ENCODE measurements around the gene HDLBP.
A peak's percentile ranks its signal among the peaks of the same experiment; 100 is the strongest.
"Not testable (repeated sequence)": the region's sequence is repeated elsewhere in the genome, so short reads cannot be mapped to it uniquely, and the experiment has no call there.

The HDLBP gene

DNA sequence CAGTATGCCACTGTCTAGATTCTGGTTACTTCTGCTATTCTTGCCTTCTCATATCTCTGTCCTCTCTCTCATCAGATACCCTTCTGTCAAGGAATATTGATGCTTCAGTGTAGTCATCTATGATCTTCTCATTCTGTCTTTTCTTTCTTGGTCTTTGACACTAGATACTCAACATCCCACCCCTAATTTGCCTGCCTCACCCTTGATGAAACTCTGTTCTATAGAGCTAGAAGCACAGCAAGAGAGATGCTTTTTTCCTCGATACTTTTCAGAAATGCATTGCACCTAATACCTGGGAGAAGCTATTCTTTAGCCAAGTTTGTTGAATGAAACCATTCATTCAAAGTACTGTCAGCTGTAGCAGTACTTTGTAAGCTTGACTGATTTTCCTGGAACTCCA lies 9.8 kb upstream of the HDLBP start:
- H3K27me3 ChIP-seq (ENCODE audit: control insufficient read depth, insufficient read depth, low read length), result no peaks in the 10 kb centered on the region
- H3K4me1 ChIP-seq (ENCODE audit: control insufficient read depth, insufficient read depth, low read length), result peaks cover 13% of the 10 kb centered on the region
- peaks cover 56% of the 10 kb centered on the region for H3K36me3 ChIP-seq (ENCODE audit: control insufficient read depth, insufficient read depth, low read length)

DNA sequence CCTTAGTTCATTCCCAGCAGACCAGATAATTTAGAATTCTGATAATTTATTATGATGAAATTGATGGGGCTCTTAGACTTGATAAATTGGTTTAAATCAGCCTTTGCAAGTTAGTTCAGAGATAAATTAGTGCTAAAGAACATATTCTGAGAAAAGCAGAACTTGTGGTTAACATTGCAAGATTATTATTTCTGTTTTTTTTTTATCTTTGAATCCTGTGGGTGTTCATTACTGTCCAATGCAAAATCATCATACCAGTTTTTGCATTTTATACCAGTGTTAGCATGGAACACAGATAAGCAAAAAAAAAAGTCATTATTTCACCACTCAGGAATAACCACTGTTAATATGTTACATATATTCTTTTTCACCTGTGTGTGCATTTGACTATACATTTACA lies 9.3 kb upstream of the HDLBP start:
- H3K27me3 ChIP-seq (ENCODE audit: control insufficient read depth, insufficient read depth, low read length), result no peaks in the 10 kb centered on the region
- H3K27ac ChIP-seq (ENCODE audit: low read depth, low read length), result no peak overlapping the region
- peaks cover 51% of the 10 kb centered on the region for H3K36me3 ChIP-seq (ENCODE audit: control insufficient read depth, insufficient read depth, low read length)
- peaks cover 17% of the 10 kb centered on the region for H3K4me1 ChIP-seq (ENCODE audit: control insufficient read depth, insufficient read depth, low read length)
- no peak overlapping the region for H3K4me3 ChIP-seq (ENCODE audit: low read depth, low read length)
- no peak overlapping the region for H3K9ac ChIP-seq (ENCODE audit: low read length)
- no peaks in the 10 kb centered on the region for H3K9me3 ChIP-seq (ENCODE audit: control insufficient read depth, insufficient read depth, low read depth, low read length)

More for the DNA sequence above, 9.8 kb upstream of the HDLBP start:
- no peak overlapping the region for H3K4me3 ChIP-seq (ENCODE audit: low read depth, low read length)
- no peaks in the 10 kb centered on the region for H3K9me3 ChIP-seq (ENCODE audit: control insufficient read depth, insufficient read depth, low read depth, low read length)
- no peak overlapping the region for H3K27ac ChIP-seq (ENCODE audit: low read depth, low read length)
- H3K9ac ChIP-seq (ENCODE audit: low read length), result no peak overlapping the region

- Histone ChIP-seq H3K4me1 (ENCODE audit: control insufficient read depth, insufficient read depth, low read length) (peaks cover 24% of the 10 kb centered on the region), H3K36me3 (ENCODE audit: control insufficient read depth, insufficient read depth, low read length) (peaks cover 45% of the 10 kb centered on the region), H3K4me3 (ENCODE audit: low read depth, low read length) (no peak overlapping the region), H3K9ac (ENCODE audit: low read length) (no peak overlapping the region), H3K9me3 (ENCODE audit: control insufficient read depth, insufficient read depth, low read depth, low read length) (no peaks in the 10 kb centered on the region), H3K27ac (ENCODE audit: low read depth, low read length) (no peak overlapping the region), H3K27me3 (ENCODE audit: control insufficient read depth, insufficient read depth, low read length) (no peaks in the 10 kb centered on the region)
Observed at GRCh38 chr2:241323778-241324177, 8.3 kb upstream of the HDLBP start.

DNA sequence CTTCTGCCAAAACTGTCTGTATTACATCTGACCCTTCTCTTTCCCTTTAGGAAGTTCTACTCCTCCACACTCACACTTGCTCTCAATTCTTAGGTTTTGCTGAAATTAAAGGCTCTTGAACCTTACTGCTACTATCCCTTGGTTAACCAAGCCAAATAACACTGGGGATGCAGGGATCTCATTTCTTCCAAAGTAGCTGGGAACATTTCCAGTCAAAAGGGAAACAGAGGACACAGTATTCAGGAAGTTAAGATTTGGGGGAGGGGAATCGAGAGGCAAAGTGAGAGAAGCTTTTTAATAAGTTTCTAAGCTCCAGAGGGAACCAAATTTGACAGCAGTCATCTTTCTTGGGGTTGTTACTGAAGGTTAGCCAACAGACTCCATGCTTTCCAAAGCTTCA lies 6.4 kb upstream of the HDLBP start:
- Histone ChIP-seq H3K4me1 (ENCODE audit: control insufficient read depth, insufficient read depth, low read length) (peaks cover 34% of the 10 kb centered on the region), H3K27me3 (ENCODE audit: control insufficient read depth, insufficient read depth, low read length) (no peaks in the 10 kb centered on the region), H3K4me3 (ENCODE audit: low read depth, low read length) (no peak overlapping the region), H3K36me3 (ENCODE audit: control insufficient read depth, insufficient read depth, low read length) (peaks cover 42% of the 10 kb centered on the region), H3K27ac (ENCODE audit: low read depth, low read length) (no peak overlapping the region), H3K9ac (ENCODE audit: low read length) (no peak overlapping the region), H3K9me3 (ENCODE audit: control insufficient read depth, insufficient read depth, low read depth, low read length) (no peaks in the 10 kb centered on the region)

DNA sequence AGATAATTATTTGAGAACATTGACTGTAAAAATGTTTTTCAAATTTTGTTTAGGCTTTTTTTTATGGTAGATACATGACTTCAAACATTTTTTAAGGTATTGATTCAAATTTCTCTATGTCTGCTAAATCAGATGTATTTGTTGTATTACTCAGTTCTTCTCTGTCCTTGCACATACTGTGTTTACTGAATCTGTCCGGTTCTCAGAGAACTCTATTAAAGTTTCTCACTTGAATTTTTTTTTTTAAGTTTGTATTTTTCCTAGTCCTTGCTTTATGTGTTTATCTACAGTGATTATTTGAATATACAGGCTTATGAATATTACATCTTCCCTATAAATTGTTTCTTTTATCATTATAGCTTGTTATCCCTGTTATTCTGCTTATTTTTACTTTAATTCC lies 5.6 kb upstream of the HDLBP start:
- Histone ChIP-seq H3K9me3 (ENCODE audit: control insufficient read depth, insufficient read depth, low read depth, low read length) (no peaks in the 10 kb centered on the region), H3K4me3 (ENCODE audit: low read depth, low read length) (no peak overlapping the region), H3K9ac (ENCODE audit: low read length) (no peak overlapping the region), H3K27ac (ENCODE audit: low read depth, low read length) (no peak overlapping the region), H3K27me3 (ENCODE audit: control insufficient read depth, insufficient read depth, low read length) (no peaks in the 10 kb centered on the region), H3K36me3 (ENCODE audit: control insufficient read depth, insufficient read depth, low read length) (peaks cover 34% of the 10 kb centered on the region), H3K4me1 (ENCODE audit: control insufficient read depth, insufficient read depth, low read length) (peaks cover 34% of the 10 kb centered on the region)

DNA sequence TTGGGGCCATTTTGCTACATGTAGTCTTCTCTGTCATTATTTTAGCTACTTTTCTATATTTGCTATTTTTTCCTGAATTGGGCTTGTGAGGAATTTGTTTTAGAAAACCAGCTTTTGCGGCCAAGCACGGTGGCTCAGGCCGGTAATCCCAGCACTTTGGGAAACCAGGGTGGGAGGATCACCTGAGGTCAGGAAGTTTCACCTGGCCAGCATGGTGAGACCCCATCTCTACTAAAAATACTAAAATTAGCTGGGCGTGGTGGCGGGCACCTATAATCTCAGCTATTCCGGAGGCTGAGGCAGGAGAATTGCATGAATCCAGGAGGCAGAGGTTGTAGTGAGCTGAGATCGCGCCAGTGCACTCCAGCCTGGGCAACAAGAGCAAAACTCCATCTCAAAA lies 4.9 kb upstream of the HDLBP start:
- H3K9ac ChIP-seq (ENCODE audit: low read length), result no peak overlapping the region
- no peak overlapping the region for H3K27ac ChIP-seq (ENCODE audit: low read depth, low read length)
- no peaks in the 10 kb centered on the region for H3K9me3 ChIP-seq (ENCODE audit: control insufficient read depth, insufficient read depth, low read depth, low read length)
- no peaks in the 10 kb centered on the region for H3K27me3 ChIP-seq (ENCODE audit: control insufficient read depth, insufficient read depth, low read length)
- no peak overlapping the region for H3K4me3 ChIP-seq (ENCODE audit: low read depth, low read length)
- peaks cover 34% of the 10 kb centered on the region for H3K4me1 ChIP-seq (ENCODE audit: control insufficient read depth, insufficient read depth, low read length)
- H3K36me3 ChIP-seq (ENCODE audit: control insufficient read depth, insufficient read depth, low read length), result peaks cover 28% of the 10 kb centered on the region

GRCh38 chr2:241318830-241319229 lies 3.4 kb upstream of the HDLBP start:
- not testable (repeated sequence) for H3K9ac ChIP-seq (ENCODE audit: low read length); H3K27ac ChIP-seq (ENCODE audit: low read depth, low read length); H3K27me3 ChIP-seq (ENCODE audit: control insufficient read depth, insufficient read depth, low read length); H3K9me3 ChIP-seq (ENCODE audit: control insufficient read depth, insufficient read depth, low read depth, low read length)
- peaks cover 39% of the 10 kb centered on the region for H3K4me1 ChIP-seq (ENCODE audit: control insufficient read depth, insufficient read depth, low read length)
- peaks cover 12% of the 10 kb centered on the region for H3K36me3 ChIP-seq (ENCODE audit: control insufficient read depth, insufficient read depth, low read length)
- peak overlapping the region; percentile 27 for H3K4me3 ChIP-seq (ENCODE audit: low read depth, low read length)

DNA sequence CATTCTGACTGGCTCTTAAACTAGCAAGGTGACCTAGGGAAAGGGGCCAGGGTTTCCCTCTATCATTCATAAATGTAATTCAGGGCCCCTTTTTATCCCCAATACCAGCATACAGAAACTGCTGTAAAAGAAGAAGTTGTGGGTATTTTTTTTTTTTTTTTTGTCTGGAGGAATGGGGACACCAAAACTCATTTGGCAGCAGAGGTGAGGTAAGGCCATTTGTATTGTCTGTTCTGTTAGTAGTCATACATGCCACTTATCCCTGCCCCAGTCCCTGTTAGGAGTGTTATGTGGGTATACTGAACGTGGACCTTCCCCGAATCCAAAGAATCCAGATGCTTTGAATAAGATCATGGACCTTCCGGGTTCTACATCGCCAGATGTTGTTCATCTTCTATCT lies 1.9 kb upstream of the HDLBP start:
- H3K36me3 ChIP-seq (ENCODE audit: control insufficient read depth, insufficient read depth, low read length), result peaks cover 11% of the 10 kb centered on the region
- peaks cover 50% of the 10 kb centered on the region for H3K4me1 ChIP-seq (ENCODE audit: control insufficient read depth, insufficient read depth, low read length)
- H3K9me3 ChIP-seq (ENCODE audit: control insufficient read depth, insufficient read depth, low read depth, low read length), result no peaks in the 10 kb centered on the region
- peak overlapping the region; percentile 99 for H3K9ac ChIP-seq (ENCODE audit: low read length)
- peak overlapping the region; percentile 97 for H3K4me3 ChIP-seq (ENCODE audit: low read depth, low read length)
- no peaks in the 10 kb centered on the region for H3K27me3 ChIP-seq (ENCODE audit: control insufficient read depth, insufficient read depth, low read length)
- no peak overlapping the region for H3K27ac ChIP-seq (ENCODE audit: low read depth, low read length)

DNA sequence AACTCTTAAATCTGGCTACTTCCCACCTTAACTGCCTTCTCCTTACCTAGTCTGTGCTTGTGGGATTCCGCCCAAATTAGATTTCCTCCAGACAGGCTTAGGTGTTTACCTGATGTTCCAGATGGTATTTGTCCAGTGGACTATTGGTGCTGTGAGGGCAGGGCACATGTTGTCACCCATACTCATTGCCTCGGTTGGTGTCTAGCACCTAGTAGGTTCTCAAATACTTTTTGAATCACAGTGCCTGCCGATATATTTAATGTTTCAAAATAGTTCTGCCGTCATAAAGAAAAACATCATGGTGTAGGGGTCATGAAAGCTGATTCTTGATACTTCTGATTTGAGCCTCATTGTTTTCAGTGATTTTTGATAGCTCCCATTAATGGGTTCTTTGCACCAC lies 1.4 kb upstream of the HDLBP start:
- Histone ChIP-seq H3K4me3 (ENCODE audit: low read depth, low read length) (peak overlapping the region; percentile 97), H3K9ac (ENCODE audit: low read length) (peak overlapping the region; percentile 99), H3K27me3 (ENCODE audit: control insufficient read depth, insufficient read depth, low read length) (no peaks in the 10 kb centered on the region), H3K27ac (ENCODE audit: low read depth, low read length) (peak overlapping the region; percentile 100; the same call in 1 of the 2 replicates), H3K9me3 (ENCODE audit: control insufficient read depth, insufficient read depth, low read depth, low read length) (no peaks in the 10 kb centered on the region), H3K4me1 (ENCODE audit: control insufficient read depth, insufficient read depth, low read length) (peaks cover 50% of the 10 kb centered on the region), H3K36me3 (ENCODE audit: control insufficient read depth, insufficient read depth, low read length) (peaks cover 11% of the 10 kb centered on the region)

DNA sequence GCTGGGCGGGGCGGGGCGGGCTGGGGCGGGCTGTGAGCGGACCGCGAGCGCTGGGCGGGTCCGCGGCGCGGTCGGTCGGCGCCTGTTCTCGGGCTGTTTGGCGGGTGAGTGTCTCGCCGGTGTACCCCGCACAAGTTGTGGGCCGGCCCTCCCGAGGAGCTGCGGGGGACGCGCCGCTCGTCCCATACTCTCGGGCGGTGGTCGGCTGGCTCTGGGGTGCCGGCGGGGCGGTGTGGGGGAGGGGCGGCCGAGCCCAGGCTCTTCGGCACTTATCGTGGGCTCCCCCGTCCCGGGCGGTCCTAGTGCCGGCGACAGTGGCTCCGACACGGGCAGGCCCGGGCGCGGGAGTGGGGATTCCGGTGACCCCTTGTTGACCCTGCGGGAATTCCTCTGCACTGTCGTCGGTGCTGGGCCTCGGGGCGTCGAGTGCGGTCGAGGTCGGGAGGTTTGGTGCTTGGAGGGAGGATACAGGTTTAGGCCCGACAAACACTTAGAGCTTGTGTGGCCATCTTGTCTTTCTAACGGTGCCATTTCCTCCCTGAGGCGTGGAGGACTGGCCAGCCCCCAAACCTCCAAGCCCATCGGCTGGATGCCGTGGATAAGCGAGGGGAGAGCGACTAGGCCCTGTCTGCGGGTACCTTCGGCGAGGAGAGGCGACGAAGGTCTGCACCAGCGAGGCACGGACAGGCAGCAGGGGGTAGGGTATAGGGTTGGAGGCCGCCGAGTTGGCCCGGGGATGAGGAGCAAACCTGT lies 583 bp upstream of the HDLBP start, which contains the start of gene SEPTIN2:
SEPTIN2 (plus strand) TSS at position 47 of the 753 bp plus-strand sequence. CDS start 8,308 bp downstream, outside the sequence.
- H3K27me3 ChIP-seq (ENCODE audit: control insufficient read depth, insufficient read depth, low read length), result no peaks in the 10 kb centered on the region
- H3K4me3 ChIP-seq (ENCODE audit: low read depth, low read length), result peak within 1 kb of the TSS; percentile 97
- H3K9me3 ChIP-seq (ENCODE audit: control insufficient read depth, insufficient read depth, low read depth, low read length), result no peaks in the 10 kb centered on the region
- H3K36me3 ChIP-seq (ENCODE audit: control insufficient read depth, insufficient read depth, low read length), result peaks cover 11% of the 10 kb centered on the region
- H3K9ac ChIP-seq (ENCODE audit: low read length), result peak within 1 kb of the TSS; percentile 99
- peak within 1 kb of the TSS; percentile 100 for H3K27ac ChIP-seq (ENCODE audit: low read depth, low read length)
- peaks cover 46% of the 10 kb centered on the region for H3K4me1 ChIP-seq (ENCODE audit: control insufficient read depth, insufficient read depth, low read length)

DNA sequence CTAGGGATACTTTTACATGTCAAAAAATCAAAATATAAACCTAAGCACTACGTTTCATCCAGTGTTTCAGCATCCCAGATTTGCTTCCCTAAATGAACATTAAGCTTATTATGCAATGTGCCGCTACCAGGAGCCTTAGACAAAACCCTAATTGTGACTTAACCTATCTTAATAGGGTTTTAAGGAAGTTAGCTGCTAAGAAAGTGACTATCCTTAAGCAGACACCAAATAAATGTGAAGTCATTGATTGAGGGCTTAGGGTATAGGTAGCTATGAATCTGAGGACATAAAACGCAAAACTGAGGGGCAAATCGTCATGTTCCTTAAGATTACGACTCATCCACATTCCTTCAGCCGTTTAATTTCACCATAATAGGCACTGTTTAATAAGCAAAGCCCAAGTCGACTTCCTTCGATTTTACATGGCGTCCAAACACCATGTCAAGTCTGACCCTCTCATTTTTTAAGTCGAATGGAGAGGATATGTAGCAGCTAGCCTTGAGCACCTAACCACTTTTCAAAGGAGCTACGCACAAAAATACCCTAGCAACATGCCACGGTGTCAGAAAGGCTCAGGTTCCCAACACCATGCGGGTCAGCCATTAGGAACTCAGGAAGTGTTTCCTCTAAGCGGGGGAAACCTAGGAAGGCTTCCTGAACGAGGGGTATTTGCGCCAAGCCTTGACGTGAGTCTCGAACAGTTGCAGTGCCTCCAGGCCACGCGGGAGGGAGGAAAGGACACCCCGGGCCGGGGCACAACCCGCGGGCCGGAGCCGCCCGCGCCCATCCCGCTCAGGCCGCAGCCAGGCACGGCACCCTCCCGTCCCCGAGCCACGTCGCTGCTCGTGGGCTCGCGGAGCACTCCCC lies 1.0 kb downstream of the HDLBP start:
- peaks cover 11% of the 10 kb centered on the region for H3K36me3 ChIP-seq (ENCODE audit: control insufficient read depth, insufficient read depth, low read length)
- H3K9ac ChIP-seq (ENCODE audit: low read length), result peak overlapping the region; percentile 99
- peak overlapping the region; percentile 97 for H3K4me3 ChIP-seq (ENCODE audit: low read depth, low read length)
- peaks cover 37% of the 10 kb centered on the region for H3K4me1 ChIP-seq (ENCODE audit: control insufficient read depth, insufficient read depth, low read length)
- H3K9me3 ChIP-seq (ENCODE audit: control insufficient read depth, insufficient read depth, low read depth, low read length), result no peaks in the 10 kb centered on the region
- H3K27me3 ChIP-seq (ENCODE audit: control insufficient read depth, insufficient read depth, low read length), result no peaks in the 10 kb centered on the region
- peak overlapping the region; percentile 100 for H3K27ac ChIP-seq (ENCODE audit: low read depth, low read length)

All from HUES6 (cell line).